Stimulated activated CD8-positive, alpha-beta memory T cell treated with anti-CD3 and anti-CD28 coated beads, Interleukin-4, amount 100 ng/mL, for 48 hours (primary cell): ENCODE data around the gene SMPD1.
A peak's percentile ranks its signal among the peaks of the same experiment; 100 is the strongest.

Experiments used
- DNase-seq: peaks from one replicate; pipeline ENCODE4 v3.0.0-alpha.2; 2020

Gene SMPD1

GRCh38 chr11:6417907-6418556 is 27.8 kb downstream of the SMPD1 start:
- no peak for DNase-seq

- peak; percentile 41 for DNase-seq
Observed at GRCh38 chr11:6418557-6419008, 28.3 kb downstream of the SMPD1 start.

- peak; percentile 77 for DNase-seq
Observed at GRCh38 chr11:6419009-6419631, 28.8 kb downstream of the SMPD1 start, which contains the start of gene APBB1. APBB1 (minus strand) TSS chr11:6419094; CDS start chr11:6411347, 7,747 bp downstream.

GRCh38 chr11:6420677-6421076 is 30.4 kb downstream of the SMPD1 start:
- no peak for DNase-seq

- DNase-seq: no peak
Observed at GRCh38 chr11:6427516-6427915, 37.2 kb downstream of the SMPD1 start.

GRCh38 chr11:6431861-6432260 is 41.6 kb downstream of the SMPD1 start:
- DNase-seq: no peak

- no peak for DNase-seq
Observed at GRCh38 chr11:6433998-6434660, 43.9 kb downstream of the SMPD1 start.

- DNase-seq: no peak
Observed at GRCh38 chr11:6437423-6437822, 47.1 kb downstream of the SMPD1 start.

- no peak for DNase-seq
Observed at GRCh38 chr11:6437993-6438392, 47.7 kb downstream of the SMPD1 start.

- peak; percentile 47 for DNase-seq
Observed at GRCh38 chr11:6438979-6439571, 48.8 kb downstream of the SMPD1 start.

- no peak for DNase-seq
Observed at GRCh38 chr11:6440906-6441358, 50.7 kb downstream of the SMPD1 start, which contains the start of gene HPX. HPX (minus strand) TSS chr11:6440987; CDS start chr11:6440963, 24 bp downstream.

GRCh38 chr11:6442441-6442840 is 52.2 kb downstream of the SMPD1 start:
- no peak for DNase-seq

GRCh38 chr11:6443269-6444003 is 53.2 kb downstream of the SMPD1 start:
- peak; percentile 69 for DNase-seq
